ENCODE results near the gene PSME1. TPM values are rescaled to one million over a fixed set of nuclear protein-coding genes. Genes with fewer than 3 reads are reported as not detected.

The PSME1 gene
- total RNA-seq, 2 experiments from 2014 or later: 149 to 187 TPM

DNA sequence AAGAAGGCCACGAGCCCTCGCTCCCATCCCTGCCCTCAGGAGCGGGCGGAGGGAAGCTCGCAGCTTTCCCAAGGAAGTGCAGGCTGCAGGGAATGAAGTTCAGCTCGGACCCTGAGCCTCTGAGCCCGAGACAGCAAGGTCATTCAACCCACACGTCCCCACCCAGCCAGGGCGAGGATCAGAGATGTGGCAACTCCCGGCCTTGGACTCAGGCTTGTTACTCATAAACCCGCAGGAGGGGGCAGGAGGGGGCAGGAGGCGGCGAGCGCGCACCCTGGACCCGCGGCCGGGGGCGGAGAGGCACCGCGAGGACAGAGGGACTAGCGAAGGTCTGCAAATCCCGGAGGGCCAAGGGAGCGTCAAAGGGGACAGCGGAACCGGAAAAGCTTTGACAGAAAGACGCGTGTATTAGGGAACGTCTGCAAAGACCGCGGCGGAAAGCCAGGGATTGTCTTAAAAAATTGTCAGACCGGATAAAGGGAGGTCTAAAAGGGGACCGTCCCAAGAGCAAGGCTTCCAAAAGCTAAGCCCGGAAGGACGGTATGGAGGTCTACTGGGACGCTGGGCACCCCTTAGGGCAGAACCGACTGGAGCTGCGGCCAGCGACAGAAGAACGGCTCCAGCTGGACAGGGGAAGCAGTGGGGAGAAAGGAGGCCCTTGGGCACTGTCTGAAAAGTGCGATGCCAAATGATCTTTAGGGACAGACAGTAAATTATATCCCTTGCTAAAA is 22.0 kb upstream of the PSME1 start:
- H3K9me2 ChIP-seq (ENCODE audit: insufficient read depth, low read length): no peaks in the 10 kb centered on the region
- no peaks in the 10 kb centered on the region for H3K9me3 ChIP-seq (ENCODE audit: low read length)
- peaks cover 26% of the 10 kb centered on the region for H3K36me3 ChIP-seq (ENCODE audit: insufficient read depth, low read length)
- H3K4me2 ChIP-seq (ENCODE audit: low read length): peak overlapping the region; percentile 95
- H3K4me1 ChIP-seq (ENCODE audit: insufficient read depth, low read length, poor library complexity, severe bottlenecking): peaks cover 19% of the 10 kb centered on the region
- peak overlapping the region; percentile 93 for H3K27ac ChIP-seq (ENCODE audit: low read depth, low read length, poor library complexity, severe bottlenecking)
- peak overlapping the region; percentile 90 for H2AFZ ChIP-seq (ENCODE audit: low read length)
- H3K79me2 ChIP-seq (ENCODE audit: insufficient read depth, low read depth, low read length): peaks cover 8% of the 10 kb centered on the region; the same call in 1 of the 2 replicates
- H3K4me3 ChIP-seq (ENCODE audit: low read depth, low read length, poor library complexity, severe bottlenecking): peak overlapping the region; percentile 91
- intact Hi-C loops (cut with micrococcal nuclease; ENCODE audit: unreplicated experiment): loop anchor here (1.0 kb wide), 4 partner anchors 20 to 47 kb away; partner anchors contain the start of genes EMC9, IRF9, PCK2 and PSME1
- peak; percentile 89 for DNase-seq (ENCODE audit: low spot score)
- no peaks in the 10 kb centered on the region for H4K20me1 ChIP-seq (ENCODE audit: insufficient read depth, low read length)
- CTCF ChIA-PET (ENCODE audit: unreplicated experiment): interaction anchor here (0.7 to 2.7 kb wide), 7 partner anchors 10 to 70 kb away, joined by 3 to 12 read pairs (median 5); partner anchors contain the start of genes IRF9 and PSME1
- TF ChIP-seq, protein P1, sequence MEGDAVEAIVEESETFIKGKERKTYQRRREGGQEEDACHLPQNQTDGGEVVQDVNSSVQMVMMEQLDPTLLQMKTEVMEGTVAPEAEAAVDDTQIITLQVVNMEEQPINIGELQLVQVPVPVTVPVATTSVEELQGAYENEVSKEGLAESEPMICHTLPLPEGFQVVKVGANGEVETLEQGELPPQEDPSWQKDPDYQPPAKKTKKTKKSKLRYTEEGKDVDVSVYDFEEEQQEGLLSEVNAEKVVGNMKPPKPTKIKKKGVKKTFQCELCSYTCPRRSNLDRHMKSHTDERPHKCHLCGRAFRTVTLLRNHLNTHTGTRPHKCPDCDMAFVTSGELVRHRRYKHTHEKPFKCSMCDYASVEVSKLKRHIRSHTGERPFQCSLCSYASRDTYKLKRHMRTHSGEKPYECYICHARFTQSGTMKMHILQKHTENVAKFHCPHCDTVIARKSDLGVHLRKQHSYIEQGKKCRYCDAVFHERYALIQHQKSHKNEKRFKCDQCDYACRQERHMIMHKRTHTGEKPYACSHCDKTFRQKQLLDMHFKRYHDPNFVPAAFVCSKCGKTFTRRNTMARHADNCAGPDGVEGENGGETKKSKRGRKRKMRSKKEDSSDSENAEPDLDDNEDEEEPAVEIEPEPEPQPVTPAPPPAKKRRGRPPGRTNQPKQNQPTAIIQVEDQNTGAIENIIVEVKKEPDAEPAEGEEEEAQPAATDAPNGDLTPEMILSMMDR (conservative IDR thresholded peaks at IDR 0.05; ENCODE audit: low read length): no peak
- TF ChIP-seq EZH2phosphoT487 (IDR thresholded peaks at IDR 0.05; ENCODE audit: borderline replicate concordance, low read depth, low read length): no peak
- BruUV-seq (replicated peaks): no TSS peak
- POLR2A ChIA-PET: interaction anchor here (0.5 to 4.2 kb wide), 20 partner anchors 10 to 161 kb away, joined by 3 to 64 read pairs (median 4); partner anchors contain the start of genes DHRS4, EMC9, IRF9 and PCK2

DNA sequence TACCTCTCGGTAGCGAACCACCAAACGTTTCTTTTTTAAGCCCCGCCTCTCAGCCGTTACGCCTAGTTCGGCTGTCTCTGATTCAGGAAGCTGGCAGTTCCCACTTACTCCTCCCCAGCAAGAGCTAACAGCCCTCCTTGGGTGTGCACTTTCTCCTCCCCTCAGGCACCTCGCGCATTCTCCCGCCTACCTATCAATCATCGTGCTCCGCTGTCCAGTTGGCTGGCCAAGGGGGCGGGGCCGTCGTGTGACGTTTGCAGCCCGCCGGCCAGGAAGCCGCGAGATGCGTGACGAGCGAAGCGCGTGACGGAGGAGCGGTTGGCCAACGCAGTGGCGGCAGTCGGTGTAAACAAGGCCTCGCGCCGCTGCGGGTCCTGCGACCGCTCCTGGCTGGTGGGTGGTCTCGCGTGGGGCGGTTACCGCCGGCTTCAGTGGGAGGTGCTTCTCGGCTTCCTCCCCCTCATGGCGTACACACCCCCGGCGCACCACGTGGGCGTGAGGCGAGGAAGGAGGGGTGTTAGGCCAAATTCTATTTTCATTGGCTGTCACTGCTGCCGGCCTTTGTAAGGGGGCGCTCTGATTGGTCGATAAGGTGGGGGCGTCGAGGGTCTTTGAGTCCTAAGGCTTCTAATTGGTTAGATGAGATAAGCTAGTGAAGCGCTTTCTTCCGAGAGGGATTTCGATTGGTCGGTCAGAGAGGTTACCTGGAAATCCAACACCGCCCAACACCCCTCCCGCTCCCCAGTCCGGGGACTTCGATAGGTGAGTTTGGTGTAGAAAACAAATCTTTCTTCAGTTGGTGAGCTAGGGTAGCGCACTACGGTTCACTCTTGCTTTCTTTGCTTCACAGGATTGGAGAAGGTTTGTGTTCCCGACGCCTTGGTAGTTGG is 21.2 kb upstream of the PSME1 start, which contains the start of the genes DCAF11 and NRL:
Gene DCAF11 (plus strand): TSS at position 246 of the 890 bp plus-strand sequence. CDS start 818 bp downstream, outside the sequence.
Gene NRL (minus strand): TSS at position 418 of the 890 bp plus-strand sequence. CDS start 32,101 bp downstream, outside the sequence.
- Histone ChIP-seq H3K79me2 (ENCODE audit: insufficient read depth, low read depth, low read length) (peaks cover 8% of the 10 kb centered on the region; the same call in 1 of the 2 replicates), H3K9me3 (ENCODE audit: low read length) (no peaks in the 10 kb centered on the region), H3K36me3 (ENCODE audit: insufficient read depth, low read length) (peaks cover 34% of the 10 kb centered on the region), H2AFZ (ENCODE audit: low read length) (peak within 1 kb of the TSS; percentile 90), H3K27ac (ENCODE audit: low read depth, low read length, poor library complexity, severe bottlenecking) (peak within 1 kb of the TSS; percentile 93), H3K4me2 (ENCODE audit: low read length) (peak within 1 kb of the TSS; percentile 95), H4K20me1 (ENCODE audit: insufficient read depth, low read length) (no peaks in the 10 kb centered on the region), H3K4me1 (ENCODE audit: insufficient read depth, low read length, poor library complexity, severe bottlenecking) (peaks cover 15% of the 10 kb centered on the region), H3K4me3 (ENCODE audit: low read depth, low read length, poor library complexity, severe bottlenecking) (peak within 1 kb of the TSS; percentile 91), H3K9me2 (ENCODE audit: insufficient read depth, low read length) (no peaks in the 10 kb centered on the region)
- no peak for TF ChIP-seq EZH2phosphoT487 (IDR thresholded peaks at IDR 0.05; ENCODE audit: borderline replicate concordance, low read depth, low read length)
- TF ChIP-seq, protein P1 (conservative IDR thresholded peaks at IDR 0.05; ENCODE audit: low read length): no peak
- peak; percentile 99 for DNase-seq (ENCODE audit: low spot score)
- BruUV-seq (replicated peaks): no TSS peak
- ChIA-PET POLR2A (interaction anchor here (0.5 to 4.2 kb wide), 20 partner anchors 10 to 161 kb away, joined by 3 to 64 read pairs (median 4); partner anchors contain the start of genes DHRS4, EMC9, IRF9 and PCK2), CTCF (ENCODE audit: unreplicated experiment) (interaction anchor here (0.7 to 2.7 kb wide), 7 partner anchors 9 to 128 kb away, joined by 3 to 12 read pairs (median 5); partner anchors contain the start of genes IRF9, PSME1 and TINF2)
- intact Hi-C loops (cut with micrococcal nuclease; ENCODE audit: unreplicated experiment): loop anchor here (1.0 kb wide), 4 partner anchors 20 to 47 kb away; partner anchors contain the start of genes EMC9, IRF9, PCK2 and PSME1
